ENCODE results near the gene FGF14. TPM values are rescaled to one million over a fixed set of nuclear protein-coding genes. Genes with fewer than 3 reads are reported as not detected.

The FGF14 gene
- total RNA-seq, 2 donors from 2014 or later, result not detected

DNA sequence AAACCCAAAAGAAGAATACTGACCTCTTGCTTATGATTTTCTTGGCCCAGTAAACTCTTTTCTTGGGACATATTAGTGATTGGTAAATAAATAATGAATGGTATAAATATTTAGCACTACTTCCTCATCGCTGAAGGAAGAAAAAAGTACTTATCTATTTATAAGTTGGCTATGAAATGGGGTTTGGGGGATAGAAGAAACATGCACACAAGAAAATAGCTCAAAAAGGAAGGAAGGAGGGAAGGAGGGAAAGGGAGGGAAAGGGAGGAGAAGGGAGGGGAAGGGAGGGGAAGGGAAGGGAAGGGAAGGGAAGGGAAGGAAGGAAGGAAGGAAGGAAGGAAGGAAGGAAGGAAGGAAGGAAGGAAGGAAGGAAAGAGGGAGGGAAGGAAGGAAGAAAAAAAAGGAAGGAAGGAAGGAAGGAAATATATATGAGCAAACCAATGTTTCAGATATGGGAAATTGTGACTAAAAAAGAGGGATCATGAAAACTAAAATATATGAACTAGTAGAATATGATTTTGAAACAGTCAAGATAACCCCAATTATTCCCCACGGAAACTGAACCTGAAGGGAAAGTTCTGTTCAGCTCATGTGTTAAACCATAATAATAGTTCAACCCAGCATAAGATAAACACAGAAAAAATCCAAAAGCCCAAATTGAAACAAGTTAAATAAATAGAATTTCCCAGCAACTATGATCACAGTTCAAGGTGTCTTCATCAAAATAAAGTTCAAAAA, 75.3 kb downstream of the FGF14 start:
- Mint-ChIP-seq H3K9me3 (no peaks in the 10 kb centered on the region), H3K36me3 (no peaks in the 10 kb centered on the region), H3K27ac (no peak overlapping the region)
- ATAC-seq (no peak), DNase-seq (ENCODE audit: low spot score in 2 of 2) (no peak)

DNA sequence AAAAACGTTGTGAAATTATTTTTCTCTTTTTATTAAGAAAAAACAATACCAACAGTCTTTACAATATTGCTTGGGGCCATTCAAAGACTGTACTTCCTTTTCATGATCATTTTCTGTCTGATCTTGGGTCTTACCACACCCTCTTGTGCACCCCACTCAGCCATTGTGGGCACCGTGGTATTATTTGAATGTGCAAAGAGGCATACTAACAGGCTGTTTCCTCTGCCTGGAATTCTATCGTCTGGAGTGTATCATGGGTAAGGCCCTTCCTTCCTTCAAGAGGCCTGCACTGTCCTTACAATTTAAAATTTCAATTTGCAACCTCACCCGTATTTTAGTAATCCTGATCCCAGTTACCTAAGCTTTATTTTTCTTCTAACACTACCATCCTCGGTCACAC, 76.5 kb downstream of the FGF14 start:
- Mint-ChIP-seq H3K9me3 (no peaks in the 10 kb centered on the region), H3K36me3 (no peaks in the 10 kb centered on the region), H3K27ac (no peak overlapping the region)
- ATAC-seq (no peak), DNase-seq (ENCODE audit: low spot score in 2 of 2) (no peak)

- no peaks in the 10 kb centered on the region for H3K36me3 Mint-ChIP-seq
- DNase-seq (ENCODE audit: low spot score in 2 of 2) (no peak), ATAC-seq (no peak)
- no peak overlapping the region for H3K27ac Mint-ChIP-seq
- no peaks in the 10 kb centered on the region for H3K9me3 Mint-ChIP-seq
Measured at GRCh38 chr13:102323505-102323904, 78.3 kb downstream of the FGF14 start.

- DNase-seq (ENCODE audit: low spot score in 2 of 2) (no peak), ATAC-seq (no peak)
- H3K9me3 Mint-ChIP-seq, result no peaks in the 10 kb centered on the region
- no peak overlapping the region for H3K27ac Mint-ChIP-seq
- H3K36me3 Mint-ChIP-seq, result no peaks in the 10 kb centered on the region
Measured at GRCh38 chr13:102323012-102323411, 78.8 kb downstream of the FGF14 start.

DNA sequence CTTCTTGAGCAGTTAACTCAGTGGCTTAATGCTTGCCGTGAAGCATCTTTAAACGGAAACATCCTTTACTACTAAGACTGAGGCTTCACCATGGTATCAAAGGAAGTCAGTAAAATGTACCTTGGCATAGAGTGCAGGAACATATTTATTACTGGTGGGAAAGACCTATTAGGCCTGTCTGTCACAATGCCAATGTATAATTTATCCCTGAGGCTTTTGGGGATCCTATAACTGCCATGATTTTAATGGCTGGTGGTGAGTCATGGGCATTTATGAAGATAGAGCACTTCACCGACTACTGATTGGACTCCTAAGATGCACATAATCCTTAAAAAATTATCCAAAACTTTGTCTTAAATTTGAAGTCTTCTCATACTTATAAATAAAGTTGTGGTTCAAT, 79.6 kb downstream of the FGF14 start:
- ATAC-seq (no peak), DNase-seq (ENCODE audit: low spot score in 2 of 2) (no peak)
- H3K9me3 Mint-ChIP-seq, result no peaks in the 10 kb centered on the region
- no peaks in the 10 kb centered on the region for H3K36me3 Mint-ChIP-seq
- no peak overlapping the region for H3K27ac Mint-ChIP-seq

- no peak for ATAC-seq
- Mint-ChIP-seq H3K36me3 (no peaks in the 10 kb centered on the region), H3K9me3 (no peaks in the 10 kb centered on the region), H3K27ac (no peak overlapping the region)
- no peak for DNase-seq (ENCODE audit: low spot score in 2 of 2)
Measured at GRCh38 chr13:102318233-102318632, 83.6 kb downstream of the FGF14 start.

- ATAC-seq, result no peak
- H3K9me3 Mint-ChIP-seq, result no peaks in the 10 kb centered on the region
- no peak overlapping the region for H3K27ac Mint-ChIP-seq
- no peak for DNase-seq (ENCODE audit: low spot score in 2 of 2)
- no peaks in the 10 kb centered on the region for H3K36me3 Mint-ChIP-seq
Measured at GRCh38 chr13:102317593-102317992, 84.3 kb downstream of the FGF14 start.

DNA sequence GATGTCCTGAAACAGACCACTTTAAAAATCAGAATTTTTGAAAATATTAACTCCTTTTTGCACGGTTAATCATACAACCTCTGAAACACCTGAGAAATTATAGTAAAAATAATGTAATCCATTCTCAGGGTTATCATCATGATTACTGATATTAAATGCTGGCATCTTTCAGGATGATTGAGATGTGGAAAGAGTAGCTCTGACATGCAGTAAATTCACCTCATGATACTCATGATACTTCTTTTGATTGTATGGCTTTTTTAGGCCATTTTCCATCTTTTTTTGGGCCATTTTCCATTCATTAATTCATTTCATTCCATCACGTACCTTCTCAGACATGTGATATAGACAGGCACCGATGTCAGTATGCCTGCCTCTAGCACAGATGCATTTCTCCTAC, 85.1 kb downstream of the FGF14 start:
- Mint-ChIP-seq H3K27ac (no peak overlapping the region), H3K9me3 (no peaks in the 10 kb centered on the region), H3K36me3 (no peaks in the 10 kb centered on the region)
- ATAC-seq (no peak), DNase-seq (ENCODE audit: low spot score in 2 of 2) (no peak)

DNA sequence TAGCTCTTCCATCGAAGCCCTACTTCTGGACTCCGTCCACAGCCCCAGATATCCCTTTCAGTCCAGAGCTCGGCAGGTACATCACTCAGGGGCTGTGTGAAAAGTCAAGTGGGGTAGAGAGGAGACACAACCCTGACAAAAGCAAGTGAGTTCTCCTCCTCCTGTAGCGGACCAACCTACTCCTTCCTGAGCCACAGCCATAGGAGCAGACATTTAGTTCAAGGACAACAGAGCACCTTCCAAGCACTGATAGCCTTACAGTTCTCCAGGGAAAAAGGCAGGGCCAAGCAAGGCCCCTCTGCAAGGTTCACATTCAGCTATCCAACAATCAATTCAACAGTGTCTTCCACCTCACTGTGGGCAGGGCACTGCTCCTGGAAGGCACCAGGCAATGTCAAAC, 89.0 kb downstream of the FGF14 start:
- no peaks in the 10 kb centered on the region for H3K36me3 Mint-ChIP-seq
- no peak for ATAC-seq
- DNase-seq (ENCODE audit: low spot score in 2 of 2), result no peak
- no peak overlapping the region for H3K27ac Mint-ChIP-seq
- no peaks in the 10 kb centered on the region for H3K9me3 Mint-ChIP-seq

DNA sequence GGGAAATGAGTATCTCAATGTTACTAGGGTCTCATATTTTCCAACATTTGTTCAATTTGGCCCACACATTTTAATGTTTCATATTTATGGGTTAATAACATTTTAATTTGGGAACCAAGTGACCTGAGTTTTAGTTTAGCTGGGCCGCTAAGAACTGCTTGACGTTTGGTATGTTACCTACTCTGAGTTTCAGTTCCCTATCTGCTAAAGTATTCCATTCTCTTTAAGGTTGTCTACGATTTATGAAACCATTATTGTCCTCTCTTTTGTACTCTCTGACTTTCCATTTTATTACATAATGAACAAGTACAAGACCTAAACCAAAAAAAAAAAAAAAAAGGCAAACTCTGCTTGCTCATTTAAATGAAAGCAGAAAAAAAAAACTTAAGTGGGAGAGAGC, 89.9 kb downstream of the FGF14 start:
- no peak for ATAC-seq
- Mint-ChIP-seq H3K27ac (no peak overlapping the region), H3K36me3 (no peaks in the 10 kb centered on the region), H3K9me3 (no peaks in the 10 kb centered on the region)
- DNase-seq (ENCODE audit: low spot score in 2 of 2), result no peak

DNA sequence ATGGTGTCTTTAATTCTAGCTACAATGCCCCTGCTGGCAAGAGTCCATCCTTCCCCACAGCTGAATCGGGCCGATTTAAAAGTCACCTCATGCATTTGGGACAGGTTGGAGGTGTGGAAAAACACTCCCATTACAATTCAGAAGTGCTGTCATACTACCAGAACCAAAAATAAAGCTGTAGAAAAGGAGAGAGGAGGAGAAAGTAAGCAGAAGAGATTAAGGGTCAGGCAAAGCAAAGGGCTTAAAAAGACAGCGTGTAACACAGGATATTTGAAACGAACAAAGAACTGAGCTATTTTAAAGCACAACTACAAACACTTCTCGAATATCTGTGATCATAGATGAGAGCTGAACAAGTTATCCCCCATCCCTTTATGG, 90.4 kb downstream of the FGF14 start:
- Mint-ChIP-seq H3K9me3 (no peaks in the 10 kb centered on the region), H3K27ac (no peak overlapping the region), H3K36me3 (no peaks in the 10 kb centered on the region)
- DNase-seq (ENCODE audit: low spot score in 2 of 2), result no peak
- no peak for ATAC-seq

DNA sequence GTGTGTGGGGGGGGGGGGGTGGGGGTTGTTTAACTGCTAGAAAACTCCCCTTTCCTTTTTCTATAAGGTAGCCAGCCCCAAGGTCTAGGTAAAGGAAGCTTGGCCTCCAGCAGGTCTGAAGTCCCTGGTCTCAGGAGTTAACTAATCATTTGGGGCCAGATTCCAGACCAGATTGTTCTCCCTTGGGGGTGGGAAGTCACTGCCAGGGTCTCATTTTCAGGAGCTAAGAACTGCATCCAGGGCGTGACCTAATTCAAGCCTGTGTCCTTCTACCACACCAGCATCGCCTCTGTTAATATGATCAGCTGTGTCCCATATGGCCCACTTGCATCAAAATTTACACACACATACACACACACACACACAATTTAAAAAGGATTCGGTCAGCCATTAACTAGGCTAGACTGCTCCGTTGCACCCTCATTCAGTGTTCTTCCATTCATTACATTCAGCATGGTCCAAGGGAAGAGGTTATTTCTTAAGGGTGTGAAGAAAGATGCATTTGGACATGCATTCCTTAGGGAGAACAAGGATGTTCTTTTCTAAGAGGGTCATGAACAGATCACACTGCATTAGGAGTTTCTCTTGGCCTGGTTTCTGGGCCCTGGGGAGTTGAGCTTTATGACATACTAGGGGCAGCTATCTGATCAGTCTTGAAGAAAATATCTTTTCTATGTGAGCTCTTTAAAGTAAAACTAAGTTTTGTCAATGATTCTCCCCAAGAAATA, 91.0 kb downstream of the FGF14 start:
- H3K27ac Mint-ChIP-seq, result no peak overlapping the region
- DNase-seq (ENCODE audit: low spot score in 2 of 2) (no peak), ATAC-seq (no peak)
- H3K36me3 Mint-ChIP-seq, result no peaks in the 10 kb centered on the region
- no peaks in the 10 kb centered on the region for H3K9me3 Mint-ChIP-seq

DNA sequence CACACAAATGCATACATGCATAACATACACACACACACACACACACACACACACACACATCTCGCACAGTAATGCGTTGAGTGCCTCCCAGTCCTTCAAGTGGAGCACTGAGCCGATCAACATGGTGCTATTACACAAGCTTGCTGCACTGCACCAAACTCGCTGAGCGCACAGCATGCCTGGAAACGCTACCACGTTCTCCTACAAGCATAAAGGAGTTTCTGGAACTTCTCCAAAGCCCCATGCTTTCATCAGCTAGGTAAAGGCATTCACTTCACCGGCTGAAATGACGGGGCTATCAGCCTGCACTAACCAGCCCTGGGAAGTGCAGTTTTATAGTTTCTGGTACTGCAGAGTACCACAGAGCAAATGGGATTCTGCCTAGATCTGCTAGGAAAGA, 92.7 kb downstream of the FGF14 start:
- ATAC-seq (no peak), DNase-seq (ENCODE audit: low spot score in 2 of 2) (no peak)
- Mint-ChIP-seq H3K9me3 (no peaks in the 10 kb centered on the region), H3K27ac (no peak overlapping the region), H3K36me3 (no peaks in the 10 kb centered on the region)

GRCh38 chr13:102302534-102302933, 99.3 kb downstream of the FGF14 start:
- no peaks in the 10 kb centered on the region for H3K9me3 Mint-ChIP-seq
- ATAC-seq, result no peak
- no peaks in the 10 kb centered on the region for H3K36me3 Mint-ChIP-seq
- no peak for DNase-seq (ENCODE audit: low spot score in 2 of 2)
- no peak overlapping the region for H3K27ac Mint-ChIP-seq

DNA sequence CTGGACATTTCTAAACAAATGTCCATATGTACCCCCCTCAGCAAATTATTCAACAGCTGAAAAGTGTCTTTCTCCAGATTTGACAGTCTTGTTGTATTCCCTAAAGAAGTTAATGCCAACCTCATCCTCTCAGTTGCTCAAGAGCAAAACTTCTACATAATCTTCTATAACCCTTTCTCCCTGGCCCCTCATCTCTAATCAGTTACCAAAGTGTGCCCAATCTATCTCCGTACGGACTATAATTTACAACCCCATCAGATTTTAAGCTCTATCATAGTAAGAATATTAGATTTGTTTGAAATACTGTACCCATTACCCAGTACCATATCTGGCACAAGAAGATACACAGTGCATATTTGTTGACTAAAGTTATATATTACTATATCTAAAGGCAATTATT, 101.5 kb downstream of the FGF14 start:
- DNase-seq (ENCODE audit: low spot score in 2 of 2) (no peak), ATAC-seq (no peak)
- Mint-ChIP-seq H3K9me3 (no peaks in the 10 kb centered on the region), H3K36me3 (no peaks in the 10 kb centered on the region), H3K27ac (no peak overlapping the region)

GRCh38 chr13:102299366-102299765, 102.5 kb downstream of the FGF14 start:
- H3K36me3 Mint-ChIP-seq, result no peaks in the 10 kb centered on the region
- no peak for ATAC-seq
- H3K27ac Mint-ChIP-seq, result no peak overlapping the region
- no peak for DNase-seq (ENCODE audit: low spot score in 2 of 2)
- H3K9me3 Mint-ChIP-seq, result no peaks in the 10 kb centered on the region

DNA sequence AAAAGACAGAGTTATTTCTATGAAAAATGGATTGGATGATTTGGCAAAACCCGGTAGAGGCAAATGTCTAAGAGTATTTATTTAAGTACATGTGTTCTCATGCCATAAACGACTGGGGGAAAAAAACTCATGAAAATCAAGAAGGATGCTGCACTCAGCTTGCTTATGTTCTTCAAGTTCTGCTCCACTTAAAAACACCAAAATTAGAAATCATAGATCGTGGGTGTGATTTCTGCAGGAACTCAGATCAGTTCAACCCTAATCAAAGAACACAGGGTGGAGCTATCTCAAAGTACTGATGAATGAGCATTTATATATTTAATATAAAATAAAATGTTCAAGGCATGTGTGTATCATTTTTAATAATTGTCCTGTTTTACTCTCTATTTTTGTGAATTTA, 103.8 kb downstream of the FGF14 start:
- no peaks in the 10 kb centered on the region for H3K9me3 Mint-ChIP-seq
- H3K36me3 Mint-ChIP-seq, result no peaks in the 10 kb centered on the region
- ATAC-seq, result no peak
- H3K27ac Mint-ChIP-seq, result no peak overlapping the region
- DNase-seq (ENCODE audit: low spot score in 2 of 2), result no peak

DNA sequence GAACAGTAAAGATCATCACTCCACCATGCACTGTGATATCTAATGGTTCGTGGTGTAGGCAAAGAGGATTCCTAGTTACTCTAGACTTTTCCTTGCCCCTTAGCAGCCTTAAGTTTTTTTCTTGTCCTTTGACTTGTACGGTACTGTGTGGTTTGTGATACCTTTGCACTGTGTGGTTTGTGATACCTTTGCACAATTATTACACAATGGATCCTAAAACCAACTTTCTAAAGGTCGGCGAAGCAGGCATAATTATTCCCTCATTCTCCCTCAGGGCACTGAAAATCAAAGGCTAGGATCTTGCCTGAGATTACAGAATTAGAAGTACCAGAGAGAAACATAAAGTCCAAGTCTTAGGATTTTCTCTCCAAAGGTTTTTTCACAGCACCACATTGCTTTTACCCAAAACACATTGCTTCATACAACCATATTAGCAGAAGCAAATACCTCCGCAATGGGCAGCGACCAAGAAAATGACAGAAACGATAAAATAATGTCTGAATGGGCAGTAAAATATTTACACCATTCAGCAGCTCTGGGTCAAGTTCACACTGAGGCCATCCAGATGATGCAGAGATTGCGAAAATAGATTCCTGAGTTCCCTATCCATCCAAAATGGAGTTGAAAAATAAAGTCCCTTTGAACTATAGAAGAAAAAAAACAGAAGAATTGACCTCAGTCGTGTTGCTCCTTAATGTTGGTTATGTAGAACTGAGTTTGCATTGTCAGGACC, 106.4 kb downstream of the FGF14 start:
- no peak for ATAC-seq

More for the DNA sequence above, 106.4 kb downstream of the FGF14 start:
- Mint-ChIP-seq H3K9me3 (no peaks in the 10 kb centered on the region), H3K27ac (no peak overlapping the region), H3K36me3 (no peaks in the 10 kb centered on the region)
- DNase-seq (ENCODE audit: low spot score in 2 of 2), result no peak

Measured in activated naive CD4-positive, alpha-beta T cell treated with anti-CD3 and anti-CD28 coated beads, Interleukin-2, amount 50 U/mL, for 72 hours (primary cell).